K562 (cell line): ENCODE measurements around the gene GALNT7. TPM values are rescaled to one million over a fixed set of nuclear protein-coding genes. Genes with fewer than 3 reads are reported as not detected.

Source experiments
- BACH1 ChIP-seq: fragments of 200-800 bp; sonication (Bioruptor generic); IDR thresholded peaks from 2 replicates; pipeline ENCODE4 v1.6.1; 2016; ENCODE audit warnings: missing genetic modification characterization, missing compliant biosample characterization
- CSDE1 ChIP-seq, 2 experiments: fragments of 450-650 bp; IDR thresholded peaks; 2 replicates each; pipeline ENCODE4 v1.6.1; 2016; ENCODE audit warnings: mild to moderate bottlenecking in 1 of 2
- DPF2 ChIP-seq: fragments of 450-650 bp; IDR thresholded peaks from 2 replicates; pipeline ENCODE4 v1.6.1; 2016
- THRAP3 ChIP-seq: fragments of 450-650 bp; IDR thresholded peaks from 2 replicates; pipeline ENCODE4 v1.6.1; 2016; ENCODE audit warnings: mild to moderate bottlenecking, inconsistent platforms, borderline replicate concordance
- ZNF121 ChIP-seq: sonication (generic); formaldehyde crosslinking; conservative IDR thresholded peaks from 2 replicates; pipeline ENCODE4 v1.8.0; 2022; ENCODE audit warnings: missing genetic modification reagents
- ZNF583 ChIP-seq: fragments of 250-450 bp; sonication (Bioruptor Pico); IDR thresholded peaks from 2 replicates; pipeline ENCODE4 v1.4.0; 2020
- ZZZ3 ChIP-seq: fragments of 450-650 bp; IDR thresholded peaks from 2 replicates; pipeline ENCODE4 v1.6.1; 2016; ENCODE audit warnings: antibody characterized with exemption, mild to moderate bottlenecking, moderate library complexity
- polyA plus RNA-seq, 8 experiments: library from polyadenylated mRNA; depleted of rRNA in 4 of 8; stranded (reverse) in 5 of 8; unstranded in 3 of 8; fragments of >200 nt; fragmentation: Nextera tagmentation in 2 of 8; fragmentation: Illumina TruSeq in 1 of 8; extraction: Ambion mirVana in 2 of 8; extraction: Trizol in 1 of 8; gene quantifications; 2 replicates each; pipeline versions ENCODE4 v1.2.1 to v1.2.3, GENCODE V29; 2011 to 2014; ENCODE audit warnings: inconsistent platforms in 1 of 8, missing spikeins in 1 of 8
- total RNA-seq, 7 experiments: library from RNA; depleted of rRNA in 6 of 7; stranded (reverse); fragments of >200 nt in 6 of 7; fragmentation: Illumina TruSeq in 2 of 7; extraction: Trizol in 2 of 7; gene quantifications; 2 replicates each; pipeline versions ENCODE4 v1.2.1 to v1.2.3, GENCODE V29; 2011 to 2021; ENCODE audit warnings: low replicate concordance in 1 of 7
- TF ChIP-seq, protein P1 (sequence below): sonication (generic); formaldehyde crosslinking; IDR thresholded peaks from 2 replicates; pipeline ENCODE4 v1.8.0; 2022; ENCODE audit warnings: mild to moderate bottlenecking, missing genetic modification reagents
- TF ChIP-seq, protein P2 (sequence below), 2 experiments: fragments of 450-650 bp; IDR thresholded peaks; 2 replicates each; pipeline ENCODE4 v1.6.1; 2018; ENCODE audit warnings: mild to moderate bottlenecking in 2 of 2, low read depth in 1 of 2; ENCODE audit not compliant: partially characterized antibody in 2 of 2
- TF ChIP-seq, protein P3 (sequence below), 2 experiments: fragments of 250-450 bp in 1 of 2; fragments of 450-650 bp in 1 of 2; sonication (Bioruptor Pico) in 1 of 2; IDR thresholded peaks; 2 replicates each; pipeline versions ENCODE4 v1.6.1 to v1.8.0; 2016 to 2021; ENCODE audit warnings: mild to moderate bottlenecking in 2 of 2, moderate library complexity in 2 of 2, missing compliant biosample characterization in 1 of 2, missing genetic modification characterization in 1 of 2
- TF ChIP-seq, protein P4 (sequence below): fragments of 450-650 bp; IDR thresholded peaks from 2 replicates; pipeline ENCODE4 v1.6.1; 2017; ENCODE audit warnings: antibody characterized with exemption
- TF ChIP-seq, protein P5 (sequence below): fragments of 450-650 bp; IDR thresholded peaks from 2 replicates; pipeline ENCODE4 v1.6.1; 2016; ENCODE audit warnings: missing biosample characterization, missing genetic modification characterization

GALNT7 gene
- total and polyA plus RNA-seq, 9 of the 15 experiments (the other 6 are each of a cell fraction or from before 2014, with no cell fraction given): 16.7 to 38.7 (median 31.1) TPM

DNA sequence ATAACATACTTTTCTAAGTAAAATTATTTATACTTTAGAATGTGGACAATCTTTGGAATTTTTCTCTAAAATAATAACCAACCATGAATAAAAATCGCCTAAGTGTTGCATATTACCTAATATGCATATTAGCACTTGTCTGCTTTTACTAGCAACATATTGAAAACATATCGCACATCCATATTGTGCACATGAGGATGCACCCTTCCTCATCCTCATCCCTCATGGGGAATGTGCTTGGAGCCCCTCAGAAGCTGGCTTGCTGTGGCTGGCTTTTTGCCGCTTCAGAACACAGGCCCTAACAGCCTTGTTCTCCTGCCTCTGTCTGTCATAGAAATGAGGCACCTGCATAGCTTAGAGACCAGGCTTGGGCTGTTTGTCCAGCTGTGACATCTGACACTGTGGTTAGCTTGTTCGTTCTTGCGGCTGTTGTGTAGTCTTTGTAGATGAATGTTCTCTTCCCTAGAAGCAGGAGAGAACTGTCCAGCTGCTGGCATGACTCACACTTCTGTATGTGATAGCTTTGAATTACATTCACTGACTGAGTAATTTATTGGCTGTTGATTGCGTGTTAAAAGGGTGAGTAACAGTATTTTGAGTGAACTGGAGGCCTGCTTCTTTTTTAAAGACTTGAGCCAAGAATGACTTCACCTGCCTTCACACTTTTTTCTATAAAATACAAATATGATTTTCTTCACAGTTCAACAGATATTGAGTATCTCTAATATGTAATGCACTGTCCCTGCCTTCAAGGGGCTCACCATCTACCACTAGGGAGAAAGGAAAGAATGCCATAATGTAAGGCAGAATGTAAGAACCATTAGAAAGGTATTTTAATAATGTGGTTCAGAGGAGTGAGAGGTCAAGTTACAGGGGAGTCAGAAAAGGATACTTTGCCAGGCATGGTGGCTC is 83.7 kb downstream of the GALNT7 start (continued):
- TF ChIP-seq, protein P1, sequence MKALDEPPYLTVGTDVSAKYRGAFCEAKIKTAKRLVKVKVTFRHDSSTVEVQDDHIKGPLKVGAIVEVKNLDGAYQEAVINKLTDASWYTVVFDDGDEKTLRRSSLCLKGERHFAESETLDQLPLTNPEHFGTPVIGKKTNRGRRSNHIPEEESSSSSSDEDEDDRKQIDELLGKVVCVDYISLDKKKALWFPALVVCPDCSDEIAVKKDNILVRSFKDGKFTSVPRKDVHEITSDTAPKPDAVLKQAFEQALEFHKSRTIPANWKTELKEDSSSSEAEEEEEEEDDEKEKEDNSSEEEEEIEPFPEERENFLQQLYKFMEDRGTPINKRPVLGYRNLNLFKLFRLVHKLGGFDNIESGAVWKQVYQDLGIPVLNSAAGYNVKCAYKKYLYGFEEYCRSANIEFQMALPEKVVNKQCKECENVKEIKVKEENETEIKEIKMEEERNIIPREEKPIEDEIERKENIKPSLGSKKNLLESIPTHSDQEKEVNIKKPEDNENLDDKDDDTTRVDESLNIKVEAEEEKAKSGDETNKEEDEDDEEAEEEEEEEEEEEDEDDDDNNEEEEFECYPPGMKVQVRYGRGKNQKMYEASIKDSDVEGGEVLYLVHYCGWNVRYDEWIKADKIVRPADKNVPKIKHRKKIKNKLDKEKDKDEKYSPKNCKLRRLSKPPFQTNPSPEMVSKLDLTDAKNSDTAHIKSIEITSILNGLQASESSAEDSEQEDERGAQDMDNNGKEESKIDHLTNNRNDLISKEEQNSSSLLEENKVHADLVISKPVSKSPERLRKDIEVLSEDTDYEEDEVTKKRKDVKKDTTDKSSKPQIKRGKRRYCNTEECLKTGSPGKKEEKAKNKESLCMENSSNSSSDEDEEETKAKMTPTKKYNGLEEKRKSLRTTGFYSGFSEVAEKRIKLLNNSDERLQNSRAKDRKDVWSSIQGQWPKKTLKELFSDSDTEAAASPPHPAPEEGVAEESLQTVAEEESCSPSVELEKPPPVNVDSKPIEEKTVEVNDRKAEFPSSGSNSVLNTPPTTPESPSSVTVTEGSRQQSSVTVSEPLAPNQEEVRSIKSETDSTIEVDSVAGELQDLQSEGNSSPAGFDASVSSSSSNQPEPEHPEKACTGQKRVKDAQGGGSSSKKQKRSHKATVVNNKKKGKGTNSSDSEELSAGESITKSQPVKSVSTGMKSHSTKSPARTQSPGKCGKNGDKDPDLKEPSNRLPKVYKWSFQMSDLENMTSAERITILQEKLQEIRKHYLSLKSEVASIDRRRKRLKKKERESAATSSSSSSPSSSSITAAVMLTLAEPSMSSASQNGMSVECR (CRISPR knock-in tag): peak; percentile 87
- peak; percentile 91; the same call in 1 of the 2 replicates for TF ChIP-seq BACH1 (tag)
- peak; percentile 26; the same call in 1 of the 2 replicates for TF ChIP-seq ZNF583 (CRISPR knock-in tag)
- TF ChIP-seq, protein P2, sequence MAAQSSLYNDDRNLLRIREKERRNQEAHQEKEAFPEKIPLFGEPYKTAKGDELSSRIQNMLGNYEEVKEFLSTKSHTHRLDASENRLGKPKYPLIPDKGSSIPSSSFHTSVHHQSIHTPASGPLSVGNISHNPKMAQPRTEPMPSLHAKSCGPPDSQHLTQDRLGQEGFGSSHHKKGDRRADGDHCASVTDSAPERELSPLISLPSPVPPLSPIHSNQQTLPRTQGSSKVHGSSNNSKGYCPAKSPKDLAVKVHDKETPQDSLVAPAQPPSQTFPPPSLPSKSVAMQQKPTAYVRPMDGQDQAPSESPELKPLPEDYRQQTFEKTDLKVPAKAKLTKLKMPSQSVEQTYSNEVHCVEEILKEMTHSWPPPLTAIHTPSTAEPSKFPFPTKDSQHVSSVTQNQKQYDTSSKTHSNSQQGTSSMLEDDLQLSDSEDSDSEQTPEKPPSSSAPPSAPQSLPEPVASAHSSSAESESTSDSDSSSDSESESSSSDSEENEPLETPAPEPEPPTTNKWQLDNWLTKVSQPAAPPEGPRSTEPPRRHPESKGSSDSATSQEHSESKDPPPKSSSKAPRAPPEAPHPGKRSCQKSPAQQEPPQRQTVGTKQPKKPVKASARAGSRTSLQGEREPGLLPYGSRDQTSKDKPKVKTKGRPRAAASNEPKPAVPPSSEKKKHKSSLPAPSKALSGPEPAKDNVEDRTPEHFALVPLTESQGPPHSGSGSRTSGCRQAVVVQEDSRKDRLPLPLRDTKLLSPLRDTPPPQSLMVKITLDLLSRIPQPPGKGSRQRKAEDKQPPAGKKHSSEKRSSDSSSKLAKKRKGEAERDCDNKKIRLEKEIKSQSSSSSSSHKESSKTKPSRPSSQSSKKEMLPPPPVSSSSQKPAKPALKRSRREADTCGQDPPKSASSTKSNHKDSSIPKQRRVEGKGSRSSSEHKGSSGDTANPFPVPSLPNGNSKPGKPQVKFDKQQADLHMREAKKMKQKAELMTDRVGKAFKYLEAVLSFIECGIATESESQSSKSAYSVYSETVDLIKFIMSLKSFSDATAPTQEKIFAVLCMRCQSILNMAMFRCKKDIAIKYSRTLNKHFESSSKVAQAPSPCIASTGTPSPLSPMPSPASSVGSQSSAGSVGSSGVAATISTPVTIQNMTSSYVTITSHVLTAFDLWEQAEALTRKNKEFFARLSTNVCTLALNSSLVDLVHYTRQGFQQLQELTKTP (IDR thresholded peaks at IDR 0.05; ENCODE audit: low read depth in 1 of 2, partially characterized antibody in 2 of 2): peak in 1 of 2 experiments; percentile 93
- peak; percentile 89 for TF ChIP-seq DPF2
- peak; percentile 44; the same call in 1 of the 2 replicates for TF ChIP-seq ZNF121 (CRISPR knock-in tag)
- no peak for TF ChIP-seq ZZZ3
- TF ChIP-seq THRAP3: no peak
- TF ChIP-seq, protein P3, sequence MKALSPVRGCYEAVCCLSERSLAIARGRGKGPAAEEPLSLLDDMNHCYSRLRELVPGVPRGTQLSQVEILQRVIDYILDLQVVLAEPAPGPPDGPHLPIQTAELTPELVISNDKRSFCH (CRISPR knock-in tag; IDR thresholded peaks at IDR 0.05): no peak
- TF ChIP-seq, protein P3 (tag; IDR thresholded peaks at IDR 0.05): peak; percentile 79
- TF ChIP-seq, protein P4, sequence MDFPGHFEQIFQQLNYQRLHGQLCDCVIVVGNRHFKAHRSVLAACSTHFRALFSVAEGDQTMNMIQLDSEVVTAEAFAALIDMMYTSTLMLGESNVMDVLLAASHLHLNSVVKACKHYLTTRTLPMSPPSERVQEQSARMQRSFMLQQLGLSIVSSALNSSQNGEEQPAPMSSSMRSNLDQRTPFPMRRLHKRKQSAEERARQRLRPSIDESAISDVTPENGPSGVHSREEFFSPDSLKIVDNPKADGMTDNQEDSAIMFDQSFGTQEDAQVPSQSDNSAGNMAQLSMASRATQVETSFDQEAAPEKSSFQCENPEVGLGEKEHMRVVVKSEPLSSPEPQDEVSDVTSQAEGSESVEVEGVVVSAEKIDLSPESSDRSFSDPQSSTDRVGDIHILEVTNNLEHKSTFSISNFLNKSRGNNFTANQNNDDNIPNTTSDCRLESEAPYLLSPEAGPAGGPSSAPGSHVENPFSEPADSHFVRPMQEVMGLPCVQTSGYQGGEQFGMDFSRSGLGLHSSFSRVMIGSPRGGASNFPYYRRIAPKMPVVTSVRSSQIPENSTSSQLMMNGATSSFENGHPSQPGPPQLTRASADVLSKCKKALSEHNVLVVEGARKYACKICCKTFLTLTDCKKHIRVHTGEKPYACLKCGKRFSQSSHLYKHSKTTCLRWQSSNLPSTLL: no peak
- TF ChIP-seq, protein P5, sequence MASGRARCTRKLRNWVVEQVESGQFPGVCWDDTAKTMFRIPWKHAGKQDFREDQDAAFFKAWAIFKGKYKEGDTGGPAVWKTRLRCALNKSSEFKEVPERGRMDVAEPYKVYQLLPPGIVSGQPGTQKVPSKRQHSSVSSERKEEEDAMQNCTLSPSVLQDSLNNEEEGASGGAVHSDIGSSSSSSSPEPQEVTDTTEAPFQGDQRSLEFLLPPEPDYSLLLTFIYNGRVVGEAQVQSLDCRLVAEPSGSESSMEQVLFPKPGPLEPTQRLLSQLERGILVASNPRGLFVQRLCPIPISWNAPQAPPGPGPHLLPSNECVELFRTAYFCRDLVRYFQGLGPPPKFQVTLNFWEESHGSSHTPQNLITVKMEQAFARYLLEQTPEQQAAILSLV (tag): peak; percentile 35; the same call in 1 of the 2 replicates
- TF ChIP-seq CSDE1 (IDR thresholded peaks at IDR 0.05): no peak
